Measurements from ENCODE around the gene PDE3A. TPM values are rescaled to one million over a fixed set of nuclear protein-coding genes. Genes with fewer than 3 reads are reported as not detected.
"Not testable (repeated sequence)": the region's sequence is repeated elsewhere in the genome, so short reads cannot be mapped to it uniquely, and the experiment has no call there.

The PDE3A gene
- total RNA-seq, 3 donors from 2014 or later, result 7.0 to 11.5 (median 9.4) TPM

GRCh38 chr12:20382117-20382516 lies 13.8 kb downstream of the PDE3A start:
- no peak overlapping the region for H3K27ac ChIP-seq
- no peaks in the 10 kb centered on the region for H3K4me1 ChIP-seq
- TF ChIP-seq POLR2AphosphoS5 (IDR thresholded peaks at IDR 0.05) (no peak), POLR2A (IDR thresholded peaks at IDR 0.05) (no peak), CTCF (IDR thresholded peaks at IDR 0.05) (no peak)

GRCh38 chr12:20383612-20384011 lies 15.3 kb downstream of the PDE3A start:
- intact Hi-C loops (cut with DNase I; ENCODE audit: low total_unique reads), result no loop called here
- no peak overlapping the region for H3K27ac ChIP-seq
- no peaks in the 10 kb centered on the region for H3K4me1 ChIP-seq

More at GRCh38 chr12:20382117-20382516, 13.8 kb downstream of the PDE3A start:
- no peaks in the 10 kb centered on the region for H3K36me3 ChIP-seq
- no peaks in the 10 kb centered on the region for H3K27me3 ChIP-seq
- intact Hi-C loops (cut with DNase I; ENCODE audit: low total_unique reads), result no loop called here
- H3K4me3 ChIP-seq, result no peak overlapping the region
- H3K9me3 ChIP-seq, result no peaks in the 10 kb centered on the region
- no peak for DNase-seq (ENCODE audit: low spot score in 2 of 2)

GRCh38 chr12:20384836-20385235 lies 16.5 kb downstream of the PDE3A start:
- H3K27ac ChIP-seq; H3K4me3 ChIP-seq; intact Hi-C loops (cut with DNase I; ENCODE audit: low total_unique reads); H3K4me1 ChIP-seq; H3K36me3 ChIP-seq; DNase-seq (ENCODE audit: low spot score in 2 of 2); H3K9me3 ChIP-seq; H3K27me3 ChIP-seq: not testable (repeated sequence)

More at GRCh38 chr12:20383612-20384011, 15.3 kb downstream of the PDE3A start:
- no peaks in the 10 kb centered on the region for H3K27me3 ChIP-seq
- no peaks in the 10 kb centered on the region for H3K9me3 ChIP-seq
- DNase-seq (ENCODE audit: low spot score in 2 of 2), result no peak
- H3K4me3 ChIP-seq, result no peak overlapping the region
- H3K36me3 ChIP-seq, result no peaks in the 10 kb centered on the region
- TF ChIP-seq POLR2A (IDR thresholded peaks at IDR 0.05), result no peak
- TF ChIP-seq CTCF (IDR thresholded peaks at IDR 0.05), result no peak
- TF ChIP-seq POLR2AphosphoS5 (IDR thresholded peaks at IDR 0.05), result no peak

- intact Hi-C loops (cut with DNase I; ENCODE audit: low total_unique reads), result no loop called here
- no peak overlapping the region for H3K27ac ChIP-seq
- no peaks in the 10 kb centered on the region for H3K9me3 ChIP-seq
- no peak for TF ChIP-seq POLR2A (IDR thresholded peaks at IDR 0.05)
- TF ChIP-seq CTCF (IDR thresholded peaks at IDR 0.05), result no peak
- TF ChIP-seq POLR2AphosphoS5 (IDR thresholded peaks at IDR 0.05), result no peak
- no peaks in the 10 kb centered on the region for H3K4me1 ChIP-seq
- no peak overlapping the region for H3K4me3 ChIP-seq
- H3K27me3 ChIP-seq, result no peaks in the 10 kb centered on the region
- H3K36me3 ChIP-seq, result no peaks in the 10 kb centered on the region
- no peak for DNase-seq (ENCODE audit: low spot score in 2 of 2)
Observed at GRCh38 chr12:20390846-20391245, 22.5 kb downstream of the PDE3A start.

GRCh38 chr12:20392339-20392738 lies 24.0 kb downstream of the PDE3A start:
- Histone ChIP-seq H3K27me3 (no peaks in the 10 kb centered on the region), H3K4me1 (no peaks in the 10 kb centered on the region), H3K36me3 (no peaks in the 10 kb centered on the region), H3K9me3 (no peaks in the 10 kb centered on the region), H3K4me3 (no peak overlapping the region), H3K27ac (no peak overlapping the region)
- intact Hi-C loops (cut with DNase I; ENCODE audit: low total_unique reads), result no loop called here
- DNase-seq (ENCODE audit: low spot score in 2 of 2), result no peak
- TF ChIP-seq POLR2AphosphoS5 (IDR thresholded peaks at IDR 0.05), result no peak
- no peak for TF ChIP-seq CTCF (IDR thresholded peaks at IDR 0.05)
- TF ChIP-seq POLR2A (IDR thresholded peaks at IDR 0.05), result no peak

- H3K27me3 ChIP-seq, result no peaks in the 10 kb centered on the region
- intact Hi-C loops (cut with DNase I; ENCODE audit: low total_unique reads), result no loop called here
- no peaks in the 10 kb centered on the region for H3K9me3 ChIP-seq
- no peaks in the 10 kb centered on the region for H3K4me1 ChIP-seq
- H3K36me3 ChIP-seq, result no peaks in the 10 kb centered on the region
- no peak for TF ChIP-seq POLR2A (IDR thresholded peaks at IDR 0.05)
- no peak for DNase-seq (ENCODE audit: low spot score in 2 of 2)
- no peak overlapping the region for H3K27ac ChIP-seq
- H3K4me3 ChIP-seq, result no peak overlapping the region
Observed at GRCh38 chr12:20393707-20394106, 25.4 kb downstream of the PDE3A start.

Data from breast epithelium (tissue), 4 donors.